ENCODE measurements around the gene GNS.
"Not testable (repeated sequence)": the region's sequence is repeated elsewhere in the genome, so short reads cannot be mapped to it uniquely, and the experiment has no call there.

Gene GNS

GRCh38 chr12:64759035-64759894 lies at the start of gene GNS:
Gene GNS (minus strand): TSS chr12:64759406. CDS start chr12:64759276, 130 bp downstream.
- FAIRE-seq = no peak

GRCh38 chr12:64808110-64808509 lies 48.9 kb upstream of the GNS start:
- no peak for FAIRE-seq

- no peak for FAIRE-seq
Observed at GRCh38 chr12:64806593-64807460, 47.6 kb upstream of the GNS start.

- FAIRE-seq = no peak
Observed at GRCh38 chr12:64806173-64806572, 47.0 kb upstream of the GNS start.

GRCh38 chr12:64802180-64802775 lies 43.1 kb upstream of the GNS start:
- FAIRE-seq = not testable (repeated sequence)

GRCh38 chr12:64801381-64801780 lies 42.2 kb upstream of the GNS start:
- no peak for FAIRE-seq

- FAIRE-seq = no peak
Observed at GRCh38 chr12:64800640-64801039, 41.4 kb upstream of the GNS start.

- no peak for FAIRE-seq
Observed at GRCh38 chr12:64798165-64798564, 39.0 kb upstream of the GNS start.

- no peak for FAIRE-seq
Observed at GRCh38 chr12:64797156-64797555, 38.0 kb upstream of the GNS start.

- FAIRE-seq = peak; percentile 90
Observed at GRCh38 chr12:64796205-64796845, 37.1 kb upstream of the GNS start.

- FAIRE-seq = no peak
Observed at GRCh38 chr12:64794305-64794704, 35.1 kb upstream of the GNS start.

- no peak for FAIRE-seq
Observed at GRCh38 chr12:64793610-64794009, 34.4 kb upstream of the GNS start.

- no peak for FAIRE-seq
Observed at GRCh38 chr12:64792128-64792527, 32.9 kb upstream of the GNS start.

- FAIRE-seq = no peak
Observed at GRCh38 chr12:64791036-64791435, 31.8 kb upstream of the GNS start.

GRCh38 chr12:64790166-64790565 lies 31.0 kb upstream of the GNS start:
- FAIRE-seq = no peak

- FAIRE-seq = no peak
Observed at GRCh38 chr12:64785838-64786237, 26.6 kb upstream of the GNS start.

- no peak for FAIRE-seq
Observed at GRCh38 chr12:64782191-64782876, 23.1 kb upstream of the GNS start.

GRCh38 chr12:64781280-64782190 lies 22.3 kb upstream of the GNS start:
- FAIRE-seq = no peak

GRCh38 chr12:64780531-64781279 lies 21.5 kb upstream of the GNS start:
- no peak for FAIRE-seq

- no peak for FAIRE-seq
Observed at GRCh38 chr12:64780132-64780530, 20.9 kb upstream of the GNS start.
